Body of pancreas (tissue), 4 donors: ENCODE data around the gene ZNF213. TPM values are rescaled to one million over a fixed set of nuclear protein-coding genes. Genes with fewer than 3 reads are reported as not detected.

Source experiments
- ATAC-seq: fragments of 150-250 bp; one replicate; pipeline ENCODE4 v1.9.1; 2016
- DNase-seq, 4 donors: peaks; one replicate each; pipeline ENCODE4 v3.0.0-alpha.2; 2019
- H3K27ac ChIP-seq, 4 donors: fragments of 200-600 bp; sonication (generic); 1 replicate in 3 of 4; 2 replicates in 1 of 4; pipeline versions ENCODE4 v1.5.1 to v1.6.1; 2016 to 2019; ENCODE audit warnings: mild to moderate bottlenecking in 1 of 4, mixed read lengths in 1 of 4, moderate library complexity in 1 of 4
- H3K27me3 ChIP-seq, 2 donors: fragments of 200-600 bp; sonication (generic); one replicate each; pipeline ENCODE4 v1.6.0; 2016; ENCODE audit warnings: mild to moderate bottlenecking in 1 of 2
- H3K36me3 ChIP-seq, 2 donors: fragments of 200-600 bp; sonication (generic); replicated peaks in 1 of 2; 2 replicates each; pipeline ENCODE4 v1.5.1; 2016; ENCODE audit warnings: low read depth in 2 of 2; ENCODE audit not compliant: insufficient read depth in 1 of 2
- H3K4me1 ChIP-seq: fragments of 200-600 bp; sonication (generic); one replicate; pipeline ENCODE4 v1.6.0; 2016
- H3K4me3 ChIP-seq, 2 donors: fragments of 200-600 bp; sonication (generic); 1 replicate in 1 of 2; 2 replicates in 1 of 2; pipeline ENCODE4 v1.5.1; 2016 to 2019
- H3K9me3 ChIP-seq, 3 donors: fragments of 200-600 bp; sonication (generic); 1 replicate in 2 of 3; 2 replicates in 1 of 3; pipeline ENCODE4 v1.5.1; 2016
- POLR2A ChIP-seq, 3 donors: fragments of 450-650 bp; IDR thresholded peaks; one replicate each; pipeline ENCODE4 v1.6.1; 2016; ENCODE audit warnings: antibody characterized with exemption in 3 of 3, mild to moderate bottlenecking in 2 of 3
- WGBS, 2 donors: methylation state at CpG; one replicate each; pipeline ENCODE4 v1.1.5; 2017; 5-methylcytosine and 5-hydroxymethylcytosine counted together
- intact Hi-C: fragments of 100-400 bp; cut with DNase I; formaldehyde crosslinking; loops from one replicate; pipeline ENCODE4 v1.15.1; 2023
- total RNA-seq, 2 donors: library from RNA; depleted of rRNA; stranded (reverse); fragments of >200 nt; gene quantifications; one replicate each; pipeline ENCODE4 v1.1.0, GENCODE V29; 2016
- TF ChIP-seq, protein P1 (sequence below), 7 experiments: fragments of 450-650 bp in 4 of 7; fragments of 200-600 bp in 3 of 7; sonication (generic) in 3 of 7; IDR thresholded peaks; one replicate each; pipeline ENCODE4 v1.5.1; 2016 to 2019; ENCODE audit warnings: antibody characterized with exemption in 7 of 7

ZNF213 gene
- total RNA-seq, 2 donors from 2014 or later = 12.5 to 21.4 TPM

DNA sequence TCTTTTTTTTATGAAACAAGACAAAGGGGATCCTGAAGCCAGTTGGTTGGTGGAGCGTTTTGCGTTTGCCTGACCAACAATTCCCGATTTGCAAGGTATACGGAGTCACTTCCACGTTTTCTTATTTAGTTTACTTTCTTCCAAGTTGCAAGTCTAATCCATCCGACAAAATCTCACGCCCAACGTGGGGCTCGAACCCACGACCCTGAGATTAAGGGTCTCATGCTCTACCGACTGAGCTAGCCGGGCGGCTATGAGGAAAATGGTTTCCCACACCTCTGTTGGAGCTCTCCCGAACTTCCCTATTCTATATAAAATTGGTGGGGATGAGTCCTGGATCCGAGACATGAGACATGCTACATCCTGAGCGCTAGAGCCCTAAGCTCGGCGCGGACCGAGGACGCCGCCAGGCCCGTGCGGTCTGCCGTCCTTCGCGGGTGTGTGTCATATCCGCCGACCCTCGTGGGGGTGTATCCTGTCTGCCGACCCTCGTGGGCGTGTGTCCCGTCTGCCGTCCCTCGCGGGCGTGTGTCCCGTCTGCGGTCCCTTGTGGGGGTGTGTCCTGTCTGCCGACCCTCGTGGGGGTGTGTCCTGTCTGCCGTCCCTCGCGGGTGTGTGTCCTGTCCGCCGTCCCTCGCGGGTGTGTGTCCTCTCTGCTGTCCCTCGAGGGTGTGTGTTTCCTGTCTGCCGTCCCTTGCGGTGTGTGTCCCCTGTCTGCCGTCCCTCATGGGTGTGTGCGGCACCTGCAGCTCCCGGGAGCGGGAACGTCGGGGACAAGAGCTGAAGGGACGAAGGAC is 22.6 kb downstream of the ZNF213 start:
- no peaks in the 10 kb centered on the region for H3K27me3 ChIP-seq
- H3K9me3 ChIP-seq = no peaks in the 10 kb centered on the region
- 1 to 2% methylated on average over 20 to 59 of the region's 59 CpGs for WGBS, 2 donors
- peak overlapping the region; percentile 51 to 96 for H3K4me3 ChIP-seq
- intact Hi-C loops = no loop called here
- TF ChIP-seq, protein P1, sequence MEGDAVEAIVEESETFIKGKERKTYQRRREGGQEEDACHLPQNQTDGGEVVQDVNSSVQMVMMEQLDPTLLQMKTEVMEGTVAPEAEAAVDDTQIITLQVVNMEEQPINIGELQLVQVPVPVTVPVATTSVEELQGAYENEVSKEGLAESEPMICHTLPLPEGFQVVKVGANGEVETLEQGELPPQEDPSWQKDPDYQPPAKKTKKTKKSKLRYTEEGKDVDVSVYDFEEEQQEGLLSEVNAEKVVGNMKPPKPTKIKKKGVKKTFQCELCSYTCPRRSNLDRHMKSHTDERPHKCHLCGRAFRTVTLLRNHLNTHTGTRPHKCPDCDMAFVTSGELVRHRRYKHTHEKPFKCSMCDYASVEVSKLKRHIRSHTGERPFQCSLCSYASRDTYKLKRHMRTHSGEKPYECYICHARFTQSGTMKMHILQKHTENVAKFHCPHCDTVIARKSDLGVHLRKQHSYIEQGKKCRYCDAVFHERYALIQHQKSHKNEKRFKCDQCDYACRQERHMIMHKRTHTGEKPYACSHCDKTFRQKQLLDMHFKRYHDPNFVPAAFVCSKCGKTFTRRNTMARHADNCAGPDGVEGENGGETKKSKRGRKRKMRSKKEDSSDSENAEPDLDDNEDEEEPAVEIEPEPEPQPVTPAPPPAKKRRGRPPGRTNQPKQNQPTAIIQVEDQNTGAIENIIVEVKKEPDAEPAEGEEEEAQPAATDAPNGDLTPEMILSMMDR (IDR thresholded peaks at IDR 0.05) = peak in 1 of 7 experiments; percentile 6
- TF ChIP-seq POLR2A (IDR thresholded peaks at IDR 0.05) = peak in 1 of 3 donors; percentile 5
- peaks cover 24% of the 10 kb centered on the region for H3K4me1 ChIP-seq
- H3K36me3 ChIP-seq = no peaks in the 10 kb centered on the region
- H3K27ac ChIP-seq = peak overlapping the region; percentile 57 to 89 (median 86)
- DNase-seq (peak; percentile 73 to 84 (median 78)), ATAC-seq (peak; percentile 10)

DNA sequence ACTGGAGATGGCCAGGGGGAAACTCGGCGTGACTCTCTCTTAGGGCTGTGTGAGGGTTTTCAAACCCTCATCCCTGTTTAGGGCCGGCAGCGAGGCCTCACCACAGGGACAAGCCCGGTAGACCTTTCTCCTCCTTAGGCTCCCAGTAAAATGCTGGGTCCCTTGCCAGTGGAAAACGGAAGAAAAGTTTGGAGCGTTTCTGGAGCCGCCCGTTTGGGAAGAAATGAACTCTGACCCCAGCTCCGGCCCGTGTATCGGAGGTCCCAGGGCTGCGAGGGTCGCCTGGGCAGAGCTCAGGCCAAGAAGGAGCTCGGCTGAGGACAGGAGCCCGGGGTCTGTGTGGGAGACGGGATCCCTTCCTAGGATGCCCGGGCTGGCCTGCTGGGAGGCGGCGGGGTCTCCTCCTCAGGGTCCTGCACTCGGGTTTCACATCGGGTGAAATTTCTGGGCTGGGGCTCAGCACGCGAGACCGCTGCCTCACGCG is 23.2 kb downstream of the ZNF213 start:
- H3K9me3 ChIP-seq = no peaks in the 10 kb centered on the region
- H3K4me3 ChIP-seq = peak overlapping the region; percentile 51 to 96
- ATAC-seq = peak; percentile 47
- intact Hi-C loops = no loop called here
- H3K36me3 ChIP-seq = no peaks in the 10 kb centered on the region
- H3K27ac ChIP-seq = peak overlapping the region; percentile 57 to 89 (median 86)
- 0% methylated on average over 2 to 27 of the region's 27 CpGs for WGBS, 2 donors
- H3K4me1 ChIP-seq = peaks cover 21% of the 10 kb centered on the region
- no peaks in the 10 kb centered on the region for H3K27me3 ChIP-seq
- no peak for TF ChIP-seq POLR2A (IDR thresholded peaks at IDR 0.05)
- peak in 2 of 4 donors; percentile 33 to 36 for DNase-seq

DNA sequence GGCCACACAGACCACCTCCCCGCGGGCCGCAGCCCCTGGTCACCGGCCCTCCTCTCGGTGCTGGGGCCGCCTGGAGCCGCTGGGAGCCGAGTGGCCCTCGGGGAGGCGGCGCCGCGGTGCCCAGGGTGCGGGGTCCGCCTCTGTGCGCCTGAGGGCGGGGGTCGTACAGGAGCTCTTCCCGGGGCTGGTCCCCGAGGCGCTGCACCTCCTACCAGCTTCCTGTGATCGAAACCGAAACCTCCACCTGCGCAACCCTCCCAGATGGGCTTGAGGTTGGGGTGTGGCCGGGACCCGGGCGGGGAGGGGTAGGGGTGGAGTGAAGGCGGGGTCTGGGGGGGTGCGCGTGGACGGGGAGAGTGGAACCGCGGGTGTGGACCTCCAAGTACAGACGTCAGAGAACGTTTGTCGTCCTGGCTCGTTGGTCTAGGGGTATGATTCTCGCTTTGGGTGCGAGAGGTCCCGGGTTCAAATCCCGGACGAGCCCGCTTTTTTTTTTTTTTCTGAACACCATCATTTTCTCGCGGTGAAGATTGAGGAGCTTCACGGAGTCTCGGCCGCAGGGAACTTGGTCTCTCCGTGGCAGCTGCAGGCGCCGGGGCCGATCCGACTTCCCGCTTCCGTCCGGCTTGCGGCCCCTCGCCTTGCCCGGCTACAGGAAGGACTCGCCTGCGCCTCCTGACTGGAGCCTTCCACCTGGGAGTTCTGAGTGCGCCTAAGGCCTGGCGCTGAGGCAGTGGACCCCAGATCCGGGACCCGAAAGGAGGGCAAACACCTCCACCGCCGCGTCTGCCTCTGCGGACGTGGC is 23.9 kb downstream of the ZNF213 start:
- Histone ChIP-seq H3K4me1 (peaks cover 21% of the 10 kb centered on the region), H3K27ac (peak overlapping the region; percentile 57 to 89 (median 86)), H3K4me3 (peak overlapping the region; percentile 51 to 96), H3K36me3 (no peaks in the 10 kb centered on the region), H3K27me3 (no peaks in the 10 kb centered on the region), H3K9me3 (no peaks in the 10 kb centered on the region)
- WGBS, 2 donors = 4% methylated on average over 37 to 69 of the region's 70 CpGs
- ATAC-seq (peak; percentile 92), DNase-seq (peak; percentile 90 to 93 (median 92))
- TF ChIP-seq, protein P1 (IDR thresholded peaks at IDR 0.05) = no peak
- peak; percentile 67 to 78 (median 77) for TF ChIP-seq POLR2A (IDR thresholded peaks at IDR 0.05)
- intact Hi-C loops = no loop called here

DNA sequence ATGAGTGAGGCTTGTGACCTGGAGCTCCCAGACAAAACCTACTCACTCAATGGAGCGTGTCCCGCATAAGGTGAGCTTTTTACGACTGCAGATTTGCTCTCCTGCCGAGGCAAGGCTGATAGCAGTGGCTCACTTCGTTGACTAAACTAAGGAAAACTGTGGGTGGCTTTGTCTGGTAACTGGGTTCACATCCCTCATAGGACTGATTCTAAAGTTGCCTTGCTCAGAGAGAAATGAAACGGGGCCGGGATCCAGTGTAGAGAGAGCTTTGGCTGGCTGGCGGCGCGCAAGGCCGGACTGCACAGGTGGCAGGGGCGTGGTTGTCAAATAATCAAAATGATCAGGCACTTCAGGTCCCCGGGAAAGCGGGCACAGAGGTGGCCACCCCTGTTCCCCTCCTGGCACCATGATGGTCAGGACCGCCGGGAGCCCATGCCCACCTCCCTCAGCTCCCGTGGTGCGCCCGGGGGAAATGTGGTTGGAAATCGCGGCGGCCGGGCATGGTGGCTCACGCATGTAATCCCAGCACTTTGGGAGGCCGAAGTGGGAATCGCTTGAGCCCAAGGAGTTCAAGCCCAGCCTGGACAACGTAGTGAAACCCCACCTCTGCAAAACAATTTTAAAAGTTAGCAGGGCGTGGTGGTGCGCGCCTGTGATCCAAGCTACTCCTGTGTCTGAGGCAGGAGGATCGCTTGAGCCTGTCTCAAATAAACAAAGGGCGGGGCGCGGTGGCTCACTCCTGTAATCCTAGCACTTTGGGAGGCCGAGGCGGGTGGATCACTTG is 26.6 kb downstream of the ZNF213 start:
- no peaks in the 10 kb centered on the region for H3K9me3 ChIP-seq
- no peaks in the 10 kb centered on the region for H3K36me3 ChIP-seq
- no peak for TF ChIP-seq POLR2A (IDR thresholded peaks at IDR 0.05)
- TF ChIP-seq, protein P1 (IDR thresholded peaks at IDR 0.05) = no peak
- no peak for DNase-seq
- intact Hi-C loops = no loop called here
- H3K4me3 ChIP-seq = no peak overlapping the region
- WGBS, 2 donors = 82 to 88% methylated on average over 33 to 36 of the region's 36 CpGs
- no peaks in the 10 kb centered on the region for H3K27me3 ChIP-seq
- ATAC-seq = no peak
- peaks cover 26% of the 10 kb centered on the region for H3K4me1 ChIP-seq
- H3K27ac ChIP-seq = no peak overlapping the region
